Breast epithelium (tissue), 4 donors: ENCODE data around the gene CPPED1. TPM values are rescaled to one million over a fixed set of nuclear protein-coding genes. Genes with fewer than 3 reads are reported as not detected.
A peak's percentile ranks its signal among the peaks of the same experiment; 100 is the strongest.
"Not testable (repeated sequence)": the region's sequence is repeated elsewhere in the genome, so short reads cannot be mapped to it uniquely, and the experiment has no call there.

Experiments used
- DNase-seq, 2 donors: peaks; one replicate each; pipeline ENCODE4 v3.0.0-alpha.2; 2019; ENCODE audit warnings: low spot score in 2 of 2
- H3K27ac ChIP-seq, 2 donors: fragments of 200-600 bp; sonication (generic) in 1 of 2; one replicate each; pipeline ENCODE4 v1.5.1; 2016 to 2019; ENCODE audit warnings: mild to moderate bottlenecking in 1 of 2
- H3K27me3 ChIP-seq, 2 donors: fragments of 200-600 bp; sonication (generic) in 1 of 2; one replicate each; pipeline versions ENCODE4 v1.5.1 to v1.6.0; 2017 to 2019; ENCODE audit warnings: control low read depth in 1 of 2, mild to moderate bottlenecking in 1 of 2
- H3K36me3 ChIP-seq: fragments of 200-600 bp; one replicate; pipeline ENCODE4 v1.5.1; 2019
- H3K4me1 ChIP-seq, 2 donors: fragments of 200-600 bp; sonication (generic); one replicate each; pipeline ENCODE4 v1.5.1; 2016 to 2019; ENCODE audit warnings: control low read depth in 1 of 2
- H3K4me3 ChIP-seq, 3 donors: fragments of 200-600 bp; sonication (generic); 1 replicate in 2 of 3; 2 replicates in 1 of 3; pipeline ENCODE4 v1.5.1; 2016 to 2019; ENCODE audit warnings: mild to moderate bottlenecking in 3 of 3, moderate library complexity in 2 of 3
- H3K9me3 ChIP-seq, 2 donors: fragments of 200-600 bp; sonication (generic) in 1 of 2; one replicate each; pipeline ENCODE4 v1.5.1; 2016 to 2019; ENCODE audit warnings: control low read depth in 1 of 2
- POLR2A ChIP-seq: fragments of 450-650 bp; IDR thresholded peaks from one replicate; pipeline ENCODE4 v1.6.1; 2016; ENCODE audit warnings: antibody characterized with exemption, mild to moderate bottlenecking, moderate library complexity
- POLR2AphosphoS5 ChIP-seq, 3 donors: sonication (generic); formaldehyde crosslinking; IDR thresholded peaks; one replicate each; pipeline ENCODE4 v1.6.1; 2017; ENCODE audit warnings: antibody characterized with exemption in 3 of 3
- intact Hi-C: fragments of 100-400 bp; cut with DNase I; formaldehyde crosslinking; loops from one replicate; pipeline ENCODE4 v1.15.1; 2023; ENCODE audit warnings: low total_unique reads
- total RNA-seq, 3 donors: library from RNA; depleted of rRNA; stranded (reverse); fragments of >200 nt; gene quantifications; one replicate each; pipeline ENCODE4 v1.1.0, GENCODE V29; 2016
- TF ChIP-seq, protein P1 (sequence below), 3 donors: fragments of 450-650 bp; IDR thresholded peaks; one replicate each; pipeline ENCODE4 v1.5.1; 2016 to 2017; ENCODE audit warnings: antibody characterized with exemption in 3 of 3, mild to moderate bottlenecking in 3 of 3, moderate library complexity in 3 of 3

The CPPED1 gene
- total RNA-seq, 3 donors from 2014 or later: 9.2 to 23.0 (median 16.4) TPM

DNA sequence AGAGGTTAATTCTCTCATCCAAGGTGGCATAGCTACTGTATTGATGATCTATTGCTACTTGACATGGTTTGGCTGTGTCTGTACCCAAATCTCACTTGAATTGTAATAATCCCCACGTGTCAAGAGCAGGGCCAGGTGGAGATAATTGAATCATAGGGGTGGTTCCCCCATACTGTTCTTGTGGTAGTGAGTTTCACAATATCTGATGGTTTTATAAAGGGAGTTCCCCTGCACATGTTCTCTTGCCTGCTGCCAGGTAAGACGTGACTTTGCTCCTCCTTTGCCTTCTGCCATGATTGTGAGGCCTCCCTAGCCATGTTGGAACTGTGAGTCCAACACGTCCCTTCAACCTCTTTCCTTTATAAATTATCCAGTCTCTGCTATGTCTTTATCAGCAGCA, 22.9 kb upstream of the CPPED1 start:
- Histone ChIP-seq H3K4me1 (no peaks in the 10 kb centered on the region), H3K9me3 (no peaks in the 10 kb centered on the region), H3K4me3 (no peak overlapping the region), H3K27ac (no peak overlapping the region), H3K36me3 (no peaks in the 10 kb centered on the region), H3K27me3 (no peaks in the 10 kb centered on the region)
- DNase-seq: no peak
- intact Hi-C loops: no loop called here
- TF ChIP-seq POLR2A (no peak), POLR2AphosphoS5 (IDR thresholded peaks at IDR 0.05) (no peak)
- TF ChIP-seq, protein P1, sequence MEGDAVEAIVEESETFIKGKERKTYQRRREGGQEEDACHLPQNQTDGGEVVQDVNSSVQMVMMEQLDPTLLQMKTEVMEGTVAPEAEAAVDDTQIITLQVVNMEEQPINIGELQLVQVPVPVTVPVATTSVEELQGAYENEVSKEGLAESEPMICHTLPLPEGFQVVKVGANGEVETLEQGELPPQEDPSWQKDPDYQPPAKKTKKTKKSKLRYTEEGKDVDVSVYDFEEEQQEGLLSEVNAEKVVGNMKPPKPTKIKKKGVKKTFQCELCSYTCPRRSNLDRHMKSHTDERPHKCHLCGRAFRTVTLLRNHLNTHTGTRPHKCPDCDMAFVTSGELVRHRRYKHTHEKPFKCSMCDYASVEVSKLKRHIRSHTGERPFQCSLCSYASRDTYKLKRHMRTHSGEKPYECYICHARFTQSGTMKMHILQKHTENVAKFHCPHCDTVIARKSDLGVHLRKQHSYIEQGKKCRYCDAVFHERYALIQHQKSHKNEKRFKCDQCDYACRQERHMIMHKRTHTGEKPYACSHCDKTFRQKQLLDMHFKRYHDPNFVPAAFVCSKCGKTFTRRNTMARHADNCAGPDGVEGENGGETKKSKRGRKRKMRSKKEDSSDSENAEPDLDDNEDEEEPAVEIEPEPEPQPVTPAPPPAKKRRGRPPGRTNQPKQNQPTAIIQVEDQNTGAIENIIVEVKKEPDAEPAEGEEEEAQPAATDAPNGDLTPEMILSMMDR (IDR thresholded peaks at IDR 0.05): no peak

DNA sequence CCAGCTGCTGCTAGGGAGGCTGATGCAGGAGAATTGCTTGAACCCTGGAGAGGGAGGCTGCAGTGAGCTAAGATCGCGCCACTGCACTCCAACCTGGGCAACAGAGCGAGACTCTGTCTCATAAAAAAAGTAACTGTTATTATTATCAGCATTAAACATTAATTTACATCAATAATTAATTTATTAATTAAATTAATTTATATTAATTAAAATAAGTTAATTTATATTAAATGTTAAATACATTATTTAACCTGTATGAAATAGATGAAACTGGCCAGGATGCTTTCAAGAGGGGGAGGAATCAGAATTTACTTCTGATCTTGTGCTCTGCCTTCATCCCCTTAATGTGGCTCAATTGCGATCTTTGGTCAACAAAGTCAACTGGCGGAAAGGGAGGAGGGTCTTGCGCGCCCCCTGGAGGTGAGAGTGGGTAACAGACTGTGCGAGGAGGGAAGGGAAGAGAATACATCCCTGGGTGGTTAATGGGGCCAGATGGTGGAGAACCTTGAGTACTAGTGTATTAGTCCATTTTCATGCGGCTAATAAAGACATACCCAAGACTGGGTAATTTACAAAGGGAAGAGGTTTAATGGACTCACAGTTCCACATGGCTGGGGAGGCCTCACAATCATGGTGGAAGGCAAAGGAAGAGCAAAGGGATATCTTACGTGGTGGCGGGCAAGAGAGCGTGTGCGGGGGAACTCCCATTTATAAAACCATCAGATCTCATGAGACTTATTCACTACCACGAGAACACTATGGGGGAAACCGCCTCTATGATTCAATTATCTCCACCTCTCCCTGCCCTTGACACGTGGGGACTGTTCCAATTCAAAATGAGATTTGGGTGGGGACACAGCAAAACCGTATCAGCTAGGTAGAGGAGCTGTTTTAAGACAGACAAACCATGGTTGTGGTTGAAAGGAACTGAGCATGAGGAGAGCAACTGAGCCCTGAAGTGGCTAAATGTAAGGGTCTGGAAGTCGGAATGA, 15.7 kb upstream of the CPPED1 start:
- Histone ChIP-seq H3K27ac (no peak overlapping the region), H3K36me3 (no peaks in the 10 kb centered on the region), H3K4me1 (no peaks in the 10 kb centered on the region), H3K4me3 (no peak overlapping the region), H3K9me3 (no peaks in the 10 kb centered on the region), H3K27me3 (no peaks in the 10 kb centered on the region)
- TF ChIP-seq POLR2A: no peak
- TF ChIP-seq, protein P1 (IDR thresholded peaks at IDR 0.05): peak in 2 of 3 donors; percentile 52 to 58
- intact Hi-C loops: no loop called here
- DNase-seq: peak in 1 of 2 donors; percentile 59

DNA sequence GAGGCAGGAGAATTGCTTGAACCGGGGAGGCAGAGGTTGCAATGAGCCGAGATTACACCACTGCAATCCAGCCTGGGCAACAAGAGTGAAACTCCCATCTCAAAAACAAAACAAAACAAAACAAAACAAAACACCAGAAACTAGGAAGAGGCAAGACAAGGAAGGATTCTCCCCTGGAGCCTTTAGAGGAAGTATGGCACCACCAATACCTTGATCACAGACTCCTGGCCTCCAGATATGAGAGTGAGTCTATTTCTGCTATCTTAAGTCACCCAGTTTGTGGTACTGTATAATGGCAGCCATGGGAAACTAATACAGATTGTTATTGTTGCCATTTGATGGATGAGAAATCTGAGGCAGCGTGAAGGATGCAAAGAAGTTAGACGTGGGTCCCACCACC, 14.6 kb upstream of the CPPED1 start:
- DNase-seq: no peak
- intact Hi-C loops: no loop called here
- no peak overlapping the region for H3K4me3 ChIP-seq
- no peaks in the 10 kb centered on the region for H3K27me3 ChIP-seq
- no peaks in the 10 kb centered on the region for H3K9me3 ChIP-seq
- no peak for TF ChIP-seq POLR2AphosphoS5 (IDR thresholded peaks at IDR 0.05)
- no peak for TF ChIP-seq POLR2A
- TF ChIP-seq, protein P1 (IDR thresholded peaks at IDR 0.05): no peak
- H3K4me1 ChIP-seq: no peaks in the 10 kb centered on the region
- no peaks in the 10 kb centered on the region for H3K36me3 ChIP-seq
- H3K27ac ChIP-seq: no peak overlapping the region

DNA sequence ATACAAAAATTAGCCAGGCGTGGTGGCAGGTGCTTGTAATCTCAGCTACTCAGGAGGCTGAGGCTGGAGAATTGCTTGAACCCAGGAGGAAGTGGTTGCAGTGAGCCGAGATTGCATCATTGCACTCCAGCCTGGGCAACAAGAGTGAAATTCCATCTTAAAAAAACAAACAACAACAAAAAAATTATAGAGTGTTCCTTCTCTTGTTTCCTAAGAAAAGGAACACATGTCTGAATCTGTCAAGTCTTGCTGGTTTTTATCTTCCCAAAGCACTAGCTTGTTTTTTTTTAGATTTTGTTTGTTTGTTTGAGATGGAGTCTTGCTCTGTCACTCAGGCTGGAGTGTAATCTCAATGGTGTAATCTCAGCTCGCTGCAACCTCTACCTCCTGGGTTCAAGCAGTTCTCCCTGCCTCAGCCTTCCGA, 13.1 kb upstream of the CPPED1 start:
- H3K27me3 ChIP-seq, H3K4me1 ChIP-seq, DNase-seq, H3K36me3 ChIP-seq, H3K9me3 ChIP-seq, H3K27ac ChIP-seq, H3K4me3 ChIP-seq, intact Hi-C loops: not testable (repeated sequence)

DNA sequence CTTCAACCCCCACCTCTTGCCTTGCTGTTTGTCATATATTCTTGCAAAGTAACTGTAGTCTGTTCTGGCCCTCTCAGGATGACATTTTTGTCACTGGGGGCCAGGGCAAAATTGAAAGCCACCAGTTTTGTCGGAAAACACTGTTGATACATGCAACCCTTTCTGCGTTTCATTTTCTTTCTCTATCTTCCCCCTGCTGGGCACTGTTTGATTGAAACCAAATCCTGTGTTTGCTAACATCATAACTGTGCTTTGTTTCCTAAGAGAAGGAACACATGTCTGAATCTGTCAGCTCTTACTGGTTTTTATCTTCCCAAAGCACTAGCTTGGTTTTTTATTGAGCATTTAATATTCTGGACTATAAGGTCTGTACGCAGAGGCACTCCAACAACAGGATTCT, 11.7 kb upstream of the CPPED1 start:
- intact Hi-C loops: no loop called here
- Histone ChIP-seq H3K27me3 (no peaks in the 10 kb centered on the region), H3K36me3 (no peaks in the 10 kb centered on the region), H3K27ac (no peak overlapping the region), H3K9me3 (no peaks in the 10 kb centered on the region), H3K4me3 (no peak overlapping the region), H3K4me1 (no peaks in the 10 kb centered on the region)
- no peak for DNase-seq
- TF ChIP-seq POLR2A: no peak
- no peak for TF ChIP-seq POLR2AphosphoS5 (IDR thresholded peaks at IDR 0.05)
- TF ChIP-seq, protein P1 (IDR thresholded peaks at IDR 0.05): no peak

DNA sequence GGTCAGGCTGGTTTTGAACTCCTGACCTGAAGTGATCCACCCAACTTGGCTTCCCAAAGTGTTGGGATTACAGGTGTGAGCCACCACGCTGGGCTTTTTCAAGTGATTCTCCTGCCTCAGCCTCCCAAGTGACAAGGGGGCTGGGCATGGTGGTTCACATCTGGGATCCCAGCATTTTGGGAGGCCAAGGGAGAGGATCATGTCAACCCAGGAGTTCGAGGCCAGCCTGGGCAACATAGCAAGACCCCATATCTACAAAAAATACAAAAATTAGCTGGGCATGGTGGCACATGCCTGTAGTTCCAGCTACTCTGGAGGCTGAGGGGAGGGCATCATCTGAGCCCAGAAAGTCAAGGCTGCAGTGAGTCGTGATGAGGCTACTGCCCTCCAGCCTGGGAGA, 10.0 kb upstream of the CPPED1 start:
- H3K4me1 ChIP-seq, intact Hi-C loops, DNase-seq, H3K27me3 ChIP-seq, H3K27ac ChIP-seq, H3K36me3 ChIP-seq, H3K9me3 ChIP-seq, H3K4me3 ChIP-seq: not testable (repeated sequence)

DNA sequence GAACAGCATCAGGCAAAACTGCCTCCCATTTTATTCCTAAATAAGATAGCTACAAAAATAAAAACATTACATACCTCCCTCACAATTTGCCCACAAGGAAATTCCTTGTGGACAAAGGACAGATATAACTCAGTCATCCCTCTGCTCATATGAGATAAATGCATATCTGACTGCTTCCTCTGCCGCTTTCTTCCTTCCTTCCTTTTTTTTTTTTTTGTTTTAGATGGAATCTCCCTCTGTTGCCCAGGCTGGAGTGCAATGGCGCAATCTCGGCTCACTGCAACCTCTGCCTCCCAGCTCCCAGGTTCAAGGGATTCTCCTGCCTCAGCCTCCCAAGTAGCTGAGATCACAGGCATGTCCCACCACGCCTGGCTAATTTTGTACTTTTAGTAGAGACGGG, 9.6 kb upstream of the CPPED1 start:
- H3K36me3 ChIP-seq, intact Hi-C loops, H3K27me3 ChIP-seq, DNase-seq, H3K4me3 ChIP-seq, H3K9me3 ChIP-seq, H3K4me1 ChIP-seq, H3K27ac ChIP-seq: not testable (repeated sequence)
